NCI-H446 (cell line): ENCODE measurements around the gene NDUFC2.
"Not testable (repeated sequence)": the region's sequence is repeated elsewhere in the genome, so short reads cannot be mapped to it uniquely, and the experiment has no call there.

Experiments used
- DNase-seq, 2 experiments: peaks; one replicate each; lab custom pipeline; 2025; lab: John Stamatoyannopoulos, UW

NDUFC2 gene

GRCh38 chr11:78030429-78031325 is 49.0 kb downstream of the NDUFC2 start:
- peak; percentile 99 for DNase-seq

- DNase-seq, result not testable (repeated sequence)
Observed at GRCh38 chr11:78028423-78028822, 51.2 kb downstream of the NDUFC2 start.

GRCh38 chr11:78027759-78028158 is 51.9 kb downstream of the NDUFC2 start:
- no peak for DNase-seq

GRCh38 chr11:78025378-78025777 is 54.3 kb downstream of the NDUFC2 start:
- DNase-seq, result no peak

- peak in 1 of 2 experiments; percentile 45 for DNase-seq
Observed at GRCh38 chr11:78023426-78023825, 56.2 kb downstream of the NDUFC2 start.

GRCh38 chr11:78022397-78023396 is 57.0 kb downstream of the NDUFC2 start, which contains the start of gene KCTD14:
Gene KCTD14 (minus strand): TSS chr11:78023276. CDS start chr11:78023249, 27 bp downstream.
- DNase-seq, result peak; percentile 71 to 75

- no peak for DNase-seq
Observed at GRCh38 chr11:78021611-78022010, 58.1 kb downstream of the NDUFC2 start.

- DNase-seq, result no peak
Observed at GRCh38 chr11:78020246-78020645, 59.4 kb downstream of the NDUFC2 start.

- no peak for DNase-seq
Observed at GRCh38 chr11:78019808-78020207, 59.9 kb downstream of the NDUFC2 start.
